Measurements from ENCODE around the gene CPA2. TPM values are rescaled to one million over a fixed set of nuclear protein-coding genes. Genes with fewer than 3 reads are reported as not detected.
"Not testable (repeated sequence)": the region's sequence is repeated elsewhere in the genome, so short reads cannot be mapped to it uniquely, and the experiment has no call there.

CPA2 gene
- total RNA-seq (under 1 TPM in 1 of 4 donors, not detected in 3; 0.67 TPM), polyA plus RNA-seq (0.05 TPM)
- long read RNA-seq, donor 1 = 0 reads
- long read RNA-seq, donor 2 = 0 reads
- long read RNA-seq, donor 3, partial matches to known transcripts = 0 of 1 reads
- long read RNA-seq, donor 3, other reads (novel, unspliced or antisense) = 0 of 1 reads
- long read RNA-seq, donor 4 = 0 reads

GRCh38 chr7:130266258-130266960 lies at the start of gene CPA2:
Gene CPA2 (plus strand): TSS chr7:130266863. CDS start chr7:130266882, 19 bp downstream.
- intact Hi-C loops (cut with DNase I) = no loop called here
- Histone ChIP-seq H3K9me3 (ENCODE audit: control insufficient read depth, low read length) (no peaks in the 10 kb centered on the region), H3K27ac (ENCODE audit: low read length) (no peak within 1 kb of the TSS), H3K27me3 (ENCODE audit: control insufficient read depth, insufficient read depth) (no peaks in the 10 kb centered on the region), H3K4me3 (ENCODE audit: low read length) (no peak within 1 kb of the TSS), H3K4me1 (ENCODE audit: control insufficient read depth, insufficient read depth, low read length) (no peaks in the 10 kb centered on the region)
- DNase-seq (no peak), ATAC-seq (no peak)
- WGBS = 91% methylated on average over 3 of the region's 3 CpGs

GRCh38 chr7:130218806-130219620 lies 47.6 kb upstream of the CPA2 start:
- Histone ChIP-seq H3K27me3 (ENCODE audit: control insufficient read depth, insufficient read depth) (no peaks in the 10 kb centered on the region), H3K27ac (ENCODE audit: low read length) (no peak overlapping the region), H3K9me3 (ENCODE audit: control insufficient read depth, low read length) (no peaks in the 10 kb centered on the region), H3K4me3 (ENCODE audit: low read length) (no peak overlapping the region), H3K4me1 (ENCODE audit: control insufficient read depth, insufficient read depth, low read length) (no peaks in the 10 kb centered on the region)
- 84% methylated on average over 5 of the region's 5 CpGs for WGBS
- no peak for ATAC-seq
- no peak for DNase-seq
- intact Hi-C loops (cut with DNase I) = no loop called here

DNA sequence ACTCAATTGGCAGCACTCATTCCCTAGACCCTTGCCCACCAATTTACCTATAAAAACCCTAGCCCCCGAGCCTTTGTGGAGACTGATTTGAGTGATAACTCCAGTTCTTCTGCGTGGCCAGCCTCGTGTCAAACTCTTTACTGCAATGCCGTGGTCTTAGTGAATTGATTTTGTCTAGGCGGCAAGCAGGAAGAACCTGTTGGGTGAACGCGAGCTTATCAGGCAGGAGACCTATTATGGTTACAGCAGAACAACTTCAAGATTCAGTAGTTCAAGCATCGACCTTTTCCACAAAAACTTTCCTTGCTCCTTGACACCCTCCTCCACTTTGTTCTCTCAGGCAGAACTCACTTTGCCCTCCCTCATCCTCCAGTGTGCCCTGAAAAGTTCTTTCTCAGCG lies 46.8 kb upstream of the CPA2 start:
- no peak overlapping the region for H3K4me3 ChIP-seq (ENCODE audit: low read length)
- DNase-seq (no peak), ATAC-seq (no peak)
- H3K27me3 ChIP-seq (ENCODE audit: control insufficient read depth, insufficient read depth) = no peaks in the 10 kb centered on the region
- WGBS = 93% methylated on average over 9 of the region's 9 CpGs
- no peak overlapping the region for H3K27ac ChIP-seq (ENCODE audit: low read length)
- intact Hi-C loops (cut with DNase I) = no loop called here
- no peaks in the 10 kb centered on the region for H3K9me3 ChIP-seq (ENCODE audit: control insufficient read depth, low read length)
- no peaks in the 10 kb centered on the region for H3K4me1 ChIP-seq (ENCODE audit: control insufficient read depth, insufficient read depth, low read length)

GRCh38 chr7:130221746-130222145 lies 44.9 kb upstream of the CPA2 start:
- Histone ChIP-seq H3K4me3 (ENCODE audit: low read length) (no peak overlapping the region), H3K27ac (ENCODE audit: low read length) (no peak overlapping the region), H3K4me1 (ENCODE audit: control insufficient read depth, insufficient read depth, low read length) (no peaks in the 10 kb centered on the region), H3K27me3 (ENCODE audit: control insufficient read depth, insufficient read depth) (no peaks in the 10 kb centered on the region), H3K9me3 (ENCODE audit: control insufficient read depth, low read length) (no peaks in the 10 kb centered on the region)
- WGBS = 93% methylated on average over 4 of the region's 4 CpGs
- ATAC-seq (no peak), DNase-seq (no peak)
- intact Hi-C loops (cut with DNase I) = no loop called here

DNA sequence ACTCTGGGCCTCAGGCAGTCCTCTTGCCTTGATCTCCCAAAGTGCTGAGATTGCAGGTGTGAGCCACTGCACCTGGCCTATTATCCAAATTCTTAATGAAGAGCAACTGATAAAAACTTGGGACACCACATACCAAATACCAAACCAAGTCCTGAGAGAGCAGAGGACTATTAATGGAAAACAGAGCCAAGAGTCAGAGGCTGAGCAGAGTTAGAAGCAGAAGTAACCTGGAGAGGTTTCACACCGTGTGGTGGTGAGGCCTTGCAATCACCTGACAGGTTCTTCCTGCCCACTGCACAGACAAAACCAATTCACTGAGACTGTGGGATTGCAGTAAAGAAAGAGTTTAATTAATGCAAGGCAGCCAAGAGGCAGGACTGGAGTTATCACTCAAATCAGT lies 43.0 kb upstream of the CPA2 start:
- H3K9me3 ChIP-seq (ENCODE audit: control insufficient read depth, low read length) = no peaks in the 10 kb centered on the region
- H3K27me3 ChIP-seq (ENCODE audit: control insufficient read depth, insufficient read depth) = no peaks in the 10 kb centered on the region
- H3K27ac ChIP-seq (ENCODE audit: low read length) = no peak overlapping the region
- no peaks in the 10 kb centered on the region for H3K4me1 ChIP-seq (ENCODE audit: control insufficient read depth, insufficient read depth, low read length)
- H3K4me3 ChIP-seq (ENCODE audit: low read length) = no peak overlapping the region
- DNase-seq (no peak), ATAC-seq (no peak)
- WGBS = 31% methylated on average over 1 of the region's 1 CpG
- intact Hi-C loops (cut with DNase I) = no loop called here

DNA sequence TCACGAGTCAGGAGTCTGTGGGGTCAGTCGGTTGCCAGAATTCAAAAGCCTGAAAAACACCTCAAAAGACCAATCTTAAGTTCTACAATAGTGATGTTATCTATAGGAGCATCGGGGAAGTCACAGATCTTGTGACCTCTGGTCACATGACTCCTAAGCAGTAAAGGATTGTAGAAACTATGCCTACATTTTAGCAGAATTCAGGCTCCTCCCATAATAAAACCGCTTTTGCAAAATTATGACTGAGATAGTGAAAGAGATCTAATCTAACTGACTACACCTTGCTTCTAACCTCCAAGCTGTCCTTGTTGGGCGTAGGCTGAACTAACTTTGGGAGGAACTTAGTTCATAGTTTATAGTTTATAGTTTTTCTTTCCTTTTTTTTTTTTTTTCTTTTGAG lies 42.5 kb upstream of the CPA2 start:
- 87% methylated on average over 5 of the region's 5 CpGs for WGBS
- no peaks in the 10 kb centered on the region for H3K9me3 ChIP-seq (ENCODE audit: control insufficient read depth, low read length)
- no peak overlapping the region for H3K4me3 ChIP-seq (ENCODE audit: low read length)
- DNase-seq (no peak), ATAC-seq (no peak)
- H3K27me3 ChIP-seq (ENCODE audit: control insufficient read depth, insufficient read depth) = no peaks in the 10 kb centered on the region
- intact Hi-C loops (cut with DNase I) = no loop called here
- no peaks in the 10 kb centered on the region for H3K4me1 ChIP-seq (ENCODE audit: control insufficient read depth, insufficient read depth, low read length)
- no peak overlapping the region for H3K27ac ChIP-seq (ENCODE audit: low read length)

DNA sequence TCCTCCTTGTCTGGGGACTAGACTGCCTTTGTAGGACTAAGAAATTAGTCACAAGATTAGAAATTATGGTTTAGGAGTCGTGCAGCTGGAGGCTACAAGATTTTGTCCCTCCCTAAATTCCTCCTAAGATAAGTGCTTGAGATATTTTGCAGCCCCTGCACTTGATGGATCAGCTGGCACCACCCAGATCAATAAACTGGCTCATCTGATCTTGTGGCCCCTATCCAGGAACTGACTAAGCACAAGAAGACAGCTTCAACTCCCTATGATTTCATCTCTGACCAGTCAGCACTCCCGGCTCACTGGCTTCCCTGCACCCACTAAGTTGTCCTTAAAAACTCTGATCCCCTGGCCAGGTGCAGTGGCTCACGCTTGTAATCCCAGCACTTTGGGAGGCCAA lies 41.7 kb upstream of the CPA2 start:
- H3K9me3 ChIP-seq (ENCODE audit: control insufficient read depth, low read length); H3K4me3 ChIP-seq (ENCODE audit: low read length); DNase-seq; ATAC-seq; H3K27ac ChIP-seq (ENCODE audit: low read length); H3K27me3 ChIP-seq (ENCODE audit: control insufficient read depth, insufficient read depth); intact Hi-C loops (cut with DNase I); H3K4me1 ChIP-seq (ENCODE audit: control insufficient read depth, insufficient read depth, low read length): not testable (repeated sequence)
- WGBS = 69% methylated on average over 3 of the region's 3 CpGs

GRCh38 chr7:130226333-130226732 lies 40.3 kb upstream of the CPA2 start:
- DNase-seq (no peak), ATAC-seq (no peak)
- intact Hi-C loops (cut with DNase I) = no loop called here
- no peaks in the 10 kb centered on the region for H3K27me3 ChIP-seq (ENCODE audit: control insufficient read depth, insufficient read depth)
- no peaks in the 10 kb centered on the region for H3K4me1 ChIP-seq (ENCODE audit: control insufficient read depth, insufficient read depth, low read length)
- H3K27ac ChIP-seq (ENCODE audit: low read length) = no peak overlapping the region
- H3K4me3 ChIP-seq (ENCODE audit: low read length) = no peak overlapping the region
- WGBS = 95% methylated on average over 1 of the region's 1 CpG
- no peaks in the 10 kb centered on the region for H3K9me3 ChIP-seq (ENCODE audit: control insufficient read depth, low read length)

GRCh38 chr7:130227883-130228575 lies 38.6 kb upstream of the CPA2 start:
- 44% methylated on average over 1 of the region's 1 CpG for WGBS
- H3K27me3 ChIP-seq (ENCODE audit: control insufficient read depth, insufficient read depth) = no peaks in the 10 kb centered on the region
- intact Hi-C loops (cut with DNase I) = no loop called here
- DNase-seq (no peak), ATAC-seq (no peak)
- no peak overlapping the region for H3K4me3 ChIP-seq (ENCODE audit: low read length)
- H3K27ac ChIP-seq (ENCODE audit: low read length) = no peak overlapping the region
- H3K9me3 ChIP-seq (ENCODE audit: control insufficient read depth, low read length) = no peaks in the 10 kb centered on the region
- no peaks in the 10 kb centered on the region for H3K4me1 ChIP-seq (ENCODE audit: control insufficient read depth, insufficient read depth, low read length)

DNA sequence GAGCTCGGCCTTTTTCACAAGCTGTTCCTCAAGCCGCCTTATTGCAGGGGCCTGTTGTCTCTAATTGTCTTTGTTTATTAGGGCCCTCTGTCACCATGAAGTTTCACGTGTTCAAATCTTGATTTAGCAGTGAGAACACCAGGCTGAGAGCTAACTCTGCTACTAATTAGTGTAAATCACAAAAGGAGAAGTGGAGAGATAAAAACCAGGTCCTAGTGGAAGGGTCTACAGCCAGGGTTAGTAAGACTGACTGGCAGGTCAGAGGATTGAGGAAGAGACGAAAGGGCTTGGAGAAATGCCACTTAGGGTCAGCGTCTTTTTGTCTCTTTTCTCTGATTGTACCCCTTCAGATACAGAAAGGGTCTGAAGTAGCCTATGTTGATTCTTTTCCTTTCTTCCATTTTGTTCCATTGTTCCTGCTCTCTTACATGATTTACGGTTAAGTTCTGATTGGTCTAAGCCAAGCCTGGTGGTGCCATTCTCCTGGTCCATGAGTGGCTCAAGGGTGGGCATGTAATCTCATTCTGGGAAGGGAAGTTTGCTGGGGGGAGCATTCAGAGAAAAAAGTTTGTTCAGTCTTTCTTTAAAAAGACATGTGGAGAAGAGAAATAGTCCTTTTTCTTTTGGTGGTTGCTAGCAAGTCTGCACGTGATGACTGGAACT lies 37.7 kb upstream of the CPA2 start:
- intact Hi-C loops (cut with DNase I) = no loop called here
- Histone ChIP-seq H3K27ac (ENCODE audit: low read length) (no peak overlapping the region), H3K4me1 (ENCODE audit: control insufficient read depth, insufficient read depth, low read length) (no peaks in the 10 kb centered on the region)

More for the DNA sequence above, 37.7 kb upstream of the CPA2 start:
- no peaks in the 10 kb centered on the region for H3K9me3 ChIP-seq (ENCODE audit: control insufficient read depth, low read length)
- WGBS = 71% methylated on average over 7 of the region's 7 CpGs
- no peak for ATAC-seq
- DNase-seq = no peak
- H3K4me3 ChIP-seq (ENCODE audit: low read length) = no peak overlapping the region
- H3K27me3 ChIP-seq (ENCODE audit: control insufficient read depth, insufficient read depth) = no peaks in the 10 kb centered on the region
